ENCODE results near the gene TEX54. TPM values are rescaled to one million over a fixed set of nuclear protein-coding genes. Genes with fewer than 3 reads are reported as not detected.

TEX54 gene
- total and polyA plus RNA-seq, 2 of the 13 experiments (the other 11 are each of a cell fraction or from before 2014, with no cell fraction given) = not detected

DNA sequence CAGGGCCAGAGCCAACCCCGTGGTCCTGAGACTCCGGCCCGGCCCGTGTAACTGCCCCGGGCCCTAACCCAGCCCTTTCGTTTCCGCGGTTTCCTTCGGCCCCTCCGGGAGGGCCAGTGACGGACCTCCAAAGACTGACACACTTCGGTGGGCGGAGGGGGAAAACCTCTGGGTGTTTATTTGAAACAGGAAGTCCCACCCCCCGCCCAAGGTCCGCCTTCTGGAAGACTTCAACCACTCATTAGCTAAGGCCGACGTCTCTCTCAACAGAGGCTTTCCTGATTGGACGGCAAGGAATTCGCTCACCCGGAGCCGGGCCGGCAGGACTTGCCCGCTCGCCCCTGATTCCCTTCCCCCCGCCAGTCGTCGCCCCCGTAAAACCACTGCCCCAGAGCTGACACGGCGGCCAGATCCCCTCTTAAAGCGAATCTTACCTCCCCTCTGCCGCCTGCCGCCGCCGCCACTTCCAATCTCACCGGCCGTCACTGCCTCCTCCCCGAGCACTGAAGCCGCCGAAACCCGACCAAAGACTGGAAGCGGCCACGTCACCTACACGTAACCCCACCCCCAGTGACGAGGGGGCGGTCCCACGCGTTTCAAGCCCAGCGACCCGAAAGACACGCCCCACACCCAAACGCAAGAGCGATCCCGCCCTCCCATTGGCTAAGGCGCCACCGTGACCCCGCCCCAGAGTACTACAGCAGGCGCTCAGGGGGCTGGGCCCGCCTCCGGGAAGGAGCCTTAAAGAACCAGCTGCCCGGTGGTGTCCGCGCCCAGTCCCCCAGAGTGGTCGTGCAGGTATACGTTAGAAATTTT, 913 bp downstream of the TEX54 start, which contains the start of gene STX5 (continued):
- TF ChIP-seq ZNF160 (CRISPR knock-in tag; IDR thresholded peaks at IDR 0.05) = no peak
- peak; percentile 44; the same call in 1 of the 2 replicates for TF ChIP-seq ISL2 (CRISPR knock-in tag; IDR thresholded peaks at IDR 0.05)
- no peak for TF ChIP-seq HHEX (CRISPR knock-in tag; IDR thresholded peaks at IDR 0.05)
- no peak for TF ChIP-seq ZNF296 (CRISPR knock-in tag; conservative IDR thresholded peaks at IDR 0.05)
- TF ChIP-seq ZNF678 (CRISPR knock-in tag; IDR thresholded peaks at IDR 0.05) = no peak
- no peak for TF ChIP-seq HMGA1 (CRISPR knock-in tag; conservative IDR thresholded peaks at IDR 0.05)
- 0 out of 2 replicates have a peak, but pooled peaks have one; percentile 51 for TF ChIP-seq ZBTB38 (CRISPR knock-in tag; IDR thresholded peaks at IDR 0.05)
- TF ChIP-seq, protein P1, sequence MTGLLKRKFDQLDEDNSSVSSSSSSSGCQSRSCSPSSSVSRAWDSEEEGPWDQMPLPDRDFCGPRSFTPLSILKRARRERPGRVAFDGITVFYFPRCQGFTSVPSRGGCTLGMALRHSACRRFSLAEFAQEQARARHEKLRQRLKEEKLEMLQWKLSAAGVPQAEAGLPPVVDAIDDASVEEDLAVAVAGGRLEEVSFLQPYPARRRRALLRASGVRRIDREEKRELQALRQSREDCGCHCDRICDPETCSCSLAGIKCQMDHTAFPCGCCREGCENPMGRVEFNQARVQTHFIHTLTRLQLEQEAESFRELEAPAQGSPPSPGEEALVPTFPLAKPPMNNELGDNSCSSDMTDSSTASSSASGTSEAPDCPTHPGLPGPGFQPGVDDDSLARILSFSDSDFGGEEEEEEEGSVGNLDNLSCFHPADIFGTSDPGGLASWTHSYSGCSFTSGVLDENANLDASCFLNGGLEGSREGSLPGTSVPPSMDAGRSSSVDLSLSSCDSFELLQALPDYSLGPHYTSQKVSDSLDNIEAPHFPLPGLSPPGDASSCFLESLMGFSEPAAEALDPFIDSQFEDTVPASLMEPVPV (CRISPR knock-in tag; IDR thresholded peaks at IDR 0.05) = no peak
- TF ChIP-seq, protein P2, sequence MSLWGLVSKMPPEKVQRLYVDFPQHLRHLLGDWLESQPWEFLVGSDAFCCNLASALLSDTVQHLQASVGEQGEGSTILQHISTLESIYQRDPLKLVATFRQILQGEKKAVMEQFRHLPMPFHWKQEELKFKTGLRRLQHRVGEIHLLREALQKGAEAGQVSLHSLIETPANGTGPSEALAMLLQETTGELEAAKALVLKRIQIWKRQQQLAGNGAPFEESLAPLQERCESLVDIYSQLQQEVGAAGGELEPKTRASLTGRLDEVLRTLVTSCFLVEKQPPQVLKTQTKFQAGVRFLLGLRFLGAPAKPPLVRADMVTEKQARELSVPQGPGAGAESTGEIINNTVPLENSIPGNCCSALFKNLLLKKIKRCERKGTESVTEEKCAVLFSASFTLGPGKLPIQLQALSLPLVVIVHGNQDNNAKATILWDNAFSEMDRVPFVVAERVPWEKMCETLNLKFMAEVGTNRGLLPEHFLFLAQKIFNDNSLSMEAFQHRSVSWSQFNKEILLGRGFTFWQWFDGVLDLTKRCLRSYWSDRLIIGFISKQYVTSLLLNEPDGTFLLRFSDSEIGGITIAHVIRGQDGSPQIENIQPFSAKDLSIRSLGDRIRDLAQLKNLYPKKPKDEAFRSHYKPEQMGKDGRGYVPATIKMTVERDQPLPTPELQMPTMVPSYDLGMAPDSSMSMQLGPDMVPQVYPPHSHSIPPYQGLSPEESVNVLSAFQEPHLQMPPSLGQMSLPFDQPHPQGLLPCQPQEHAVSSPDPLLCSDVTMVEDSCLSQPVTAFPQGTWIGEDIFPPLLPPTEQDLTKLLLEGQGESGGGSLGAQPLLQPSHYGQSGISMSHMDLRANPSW (CRISPR knock-in tag; IDR thresholded peaks at IDR 0.05; ENCODE audit: borderline replicate concordance) = no peak
- TF ChIP-seq, protein P3, sequence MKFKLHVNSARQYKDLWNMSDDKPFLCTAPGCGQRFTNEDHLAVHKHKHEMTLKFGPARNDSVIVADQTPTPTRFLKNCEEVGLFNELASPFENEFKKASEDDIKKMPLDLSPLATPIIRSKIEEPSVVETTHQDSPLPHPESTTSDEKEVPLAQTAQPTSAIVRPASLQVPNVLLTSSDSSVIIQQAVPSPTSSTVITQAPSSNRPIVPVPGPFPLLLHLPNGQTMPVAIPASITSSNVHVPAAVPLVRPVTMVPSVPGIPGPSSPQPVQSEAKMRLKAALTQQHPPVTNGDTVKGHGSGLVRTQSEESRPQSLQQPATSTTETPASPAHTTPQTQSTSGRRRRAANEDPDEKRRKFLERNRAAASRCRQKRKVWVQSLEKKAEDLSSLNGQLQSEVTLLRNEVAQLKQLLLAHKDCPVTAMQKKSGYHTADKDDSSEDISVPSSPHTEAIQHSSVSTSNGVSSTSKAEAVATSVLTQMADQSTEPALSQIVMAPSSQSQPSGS (CRISPR knock-in tag; IDR thresholded peaks at IDR 0.05) = peak; percentile 60
- TF ChIP-seq ZNF205 (CRISPR knock-in tag; IDR thresholded peaks at IDR 0.05) = peak; percentile 29; the same call in 1 of the 2 replicates
- TF ChIP-seq SOX13 (IDR thresholded peaks at IDR 0.05) = no peak
- 0 out of 4 replicates have a peak, but pooled peaks of 1 of the 2 experiments have one; percentile 79 for TF ChIP-seq SOX13 (CRISPR knock-in tag; conservative IDR thresholded peaks at IDR 0.05 in 1 of 2, IDR thresholded peaks at IDR 0.05 in 1 of 2)
- TF ChIP-seq, protein P4, sequence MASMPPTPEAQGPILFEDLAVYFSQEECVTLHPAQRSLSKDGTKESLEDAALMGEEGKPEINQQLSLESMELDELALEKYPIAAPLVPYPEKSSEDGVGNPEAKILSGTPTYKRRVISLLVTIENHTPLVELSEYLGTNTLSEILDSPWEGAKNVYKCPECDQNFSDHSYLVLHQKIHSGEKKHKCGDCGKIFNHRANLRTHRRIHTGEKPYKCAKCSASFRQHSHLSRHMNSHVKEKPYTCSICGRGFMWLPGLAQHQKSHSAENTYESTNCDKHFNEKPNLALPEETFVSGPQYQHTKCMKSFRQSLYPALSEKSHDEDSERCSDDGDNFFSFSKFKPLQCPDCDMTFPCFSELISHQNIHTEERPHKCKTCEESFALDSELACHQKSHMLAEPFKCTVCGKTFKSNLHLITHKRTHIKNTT (CRISPR knock-in tag; IDR thresholded peaks at IDR 0.05) = no peak
- peak; percentile 84; the same call in 1 of the 2 replicates for TF ChIP-seq ZNF224 (CRISPR knock-in tag; IDR thresholded peaks at IDR 0.05)
- peak; percentile 78; the same call in 1 of the 2 replicates for TF ChIP-seq KDM5A (IDR thresholded peaks at IDR 0.05; ENCODE audit: borderline replicate concordance, low read length)
- no peak for TF ChIP-seq CENPX (CRISPR knock-in tag; IDR thresholded peaks at IDR 0.05)
- no peak for TF ChIP-seq FLYWCH1 (CRISPR knock-in tag; IDR thresholded peaks at IDR 0.05)
- TF ChIP-seq ARHGAP35 (CRISPR knock-in tag; IDR thresholded peaks at IDR 0.05; ENCODE audit: borderline replicate concordance) = no peak
- no peak for TF ChIP-seq ZBTB42 (CRISPR knock-in tag; IDR thresholded peaks at IDR 0.05)
- TF ChIP-seq ZNF878 (CRISPR knock-in tag; IDR thresholded peaks at IDR 0.05) = no peak
